ENCODE results near the gene LDB2. TPM values are rescaled to one million over a fixed set of nuclear protein-coding genes. Genes with fewer than 3 reads are reported as not detected.

LDB2 gene
- total and polyA plus RNA-seq, 2 donors (not counting 3 experiments of a cell fraction or from before 2014, with no cell fraction given), result 127 to 223 TPM

DNA sequence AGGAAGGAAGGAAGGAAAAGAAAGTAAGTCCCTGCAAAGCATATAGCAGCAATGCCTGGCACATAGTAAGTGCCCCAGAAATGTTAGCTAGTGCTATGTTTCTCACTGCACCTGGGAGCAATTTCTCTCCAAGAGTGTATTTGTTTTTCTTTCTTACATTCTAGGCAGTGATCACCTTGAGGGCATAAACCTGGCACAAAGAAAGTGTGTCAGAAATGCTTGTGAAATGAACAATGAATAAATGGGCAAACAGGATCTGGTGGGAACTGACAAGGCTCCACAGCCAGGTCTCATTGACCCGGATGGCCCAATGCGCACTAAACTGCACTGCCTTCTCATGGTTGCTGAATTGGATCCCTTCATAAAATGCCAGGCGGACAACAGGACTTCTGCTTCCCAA is 316.4 kb downstream of the LDB2 start:
- Histone ChIP-seq H3K79me2 (ENCODE audit: control insufficient read depth, insufficient read depth, low read length) (no peaks in the 10 kb centered on the region), H3K4me3 (replicated peaks in 1 of 3; ENCODE audit: insufficient read depth in 1 of 3, low read depth in 1 of 3, low read length in 3 of 3) (no peak overlapping the region), H3K4me1 (ENCODE audit: control insufficient read depth, extremely low read depth, insufficient read depth, low read length) (peaks cover 5% of the 10 kb centered on the region), H3K9me3 (replicated peaks; ENCODE audit: control insufficient read depth, insufficient read depth, low read length) (no peaks in the 10 kb centered on the region), H3K9me1 (replicated peaks; ENCODE audit: control insufficient read depth, extremely low read depth, insufficient read depth, low read length) (no peaks in the 10 kb centered on the region), H3K36me3 (ENCODE audit: control insufficient read depth in 2 of 2, extremely low read depth in 1 of 2, insufficient read depth in 2 of 2, low read length in 2 of 2) (peaks cover 0 to 20% of the 10 kb centered on the region in 2 experiments), H3K27me3 (ENCODE audit: control insufficient read depth in 2 of 2, insufficient read depth in 2 of 2, low read length in 2 of 2) (no peaks in the 10 kb centered on the region), H3K9ac (replicated peaks; ENCODE audit: extremely low read depth, insufficient read depth, low read length) (no peak overlapping the region), H4K20me1 (replicated peaks; ENCODE audit: control insufficient read depth, extremely low read depth, insufficient read depth, low read length) (no peaks in the 10 kb centered on the region), H3K27ac (ENCODE audit: insufficient read depth, low read depth, low read length) (no peak overlapping the region), H2AFZ (ENCODE audit: low read depth, low read length) (no peak overlapping the region), H3K4me2 (ENCODE audit: insufficient read depth, low read length) (no peak overlapping the region)
- no peak for TF ChIP-seq POLR2AphosphoS5 (IDR thresholded peaks at IDR 0.05; ENCODE audit: insufficient read depth, low read depth, low read length)
- no peak for TF ChIP-seq GATA2 (IDR thresholded peaks at IDR 0.05; ENCODE audit: insufficient read depth, insufficient read length, low read depth, low read length)
- no peak for TF ChIP-seq EZH2 (IDR thresholded peaks at IDR 0.05; ENCODE audit: borderline replicate concordance, low read depth, low read length, severe bottlenecking)
- TF ChIP-seq MYC (IDR thresholded peaks at IDR 0.05; ENCODE audit: low read depth, low read length), result no peak
- no peak for TF ChIP-seq FOS (IDR thresholded peaks at IDR 0.05; ENCODE audit: borderline replicate concordance, insufficient read depth, low read length)
- TF ChIP-seq, protein P1, sequence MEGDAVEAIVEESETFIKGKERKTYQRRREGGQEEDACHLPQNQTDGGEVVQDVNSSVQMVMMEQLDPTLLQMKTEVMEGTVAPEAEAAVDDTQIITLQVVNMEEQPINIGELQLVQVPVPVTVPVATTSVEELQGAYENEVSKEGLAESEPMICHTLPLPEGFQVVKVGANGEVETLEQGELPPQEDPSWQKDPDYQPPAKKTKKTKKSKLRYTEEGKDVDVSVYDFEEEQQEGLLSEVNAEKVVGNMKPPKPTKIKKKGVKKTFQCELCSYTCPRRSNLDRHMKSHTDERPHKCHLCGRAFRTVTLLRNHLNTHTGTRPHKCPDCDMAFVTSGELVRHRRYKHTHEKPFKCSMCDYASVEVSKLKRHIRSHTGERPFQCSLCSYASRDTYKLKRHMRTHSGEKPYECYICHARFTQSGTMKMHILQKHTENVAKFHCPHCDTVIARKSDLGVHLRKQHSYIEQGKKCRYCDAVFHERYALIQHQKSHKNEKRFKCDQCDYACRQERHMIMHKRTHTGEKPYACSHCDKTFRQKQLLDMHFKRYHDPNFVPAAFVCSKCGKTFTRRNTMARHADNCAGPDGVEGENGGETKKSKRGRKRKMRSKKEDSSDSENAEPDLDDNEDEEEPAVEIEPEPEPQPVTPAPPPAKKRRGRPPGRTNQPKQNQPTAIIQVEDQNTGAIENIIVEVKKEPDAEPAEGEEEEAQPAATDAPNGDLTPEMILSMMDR (IDR thresholded peaks at IDR 0.05; ENCODE audit: extremely low read depth in 1 of 2, insufficient read depth in 1 of 2, low read depth in 1 of 2, low read length in 2 of 2), result no peak
- TF ChIP-seq POLR2A (IDR thresholded peaks at IDR 0.05; ENCODE audit: low read depth, low read length), result no peak
- TF ChIP-seq, protein P2, sequence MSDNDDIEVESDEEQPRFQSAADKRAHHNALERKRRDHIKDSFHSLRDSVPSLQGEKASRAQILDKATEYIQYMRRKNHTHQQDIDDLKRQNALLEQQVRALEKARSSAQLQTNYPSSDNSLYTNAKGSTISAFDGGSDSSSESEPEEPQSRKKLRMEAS (IDR thresholded peaks at IDR 0.05; ENCODE audit: insufficient read depth, insufficient read length), result no peak
- TF ChIP-seq JUN (IDR thresholded peaks at IDR 0.05; ENCODE audit: borderline replicate concordance, insufficient read depth, insufficient read length, low read depth), result no peak
- intact Hi-C loops (cut with micrococcal nuclease) (no loop called here), dilution Hi-C loops (cut with MboI; ENCODE audit: extremely low pct_ligation_motif_present, low sequenced_read_pairs) (no loop called here)
- POLR2A ChIA-PET, result no interaction called here
- CTCF ChIA-PET, result no interaction called here
- FAIRE-seq (no peak), DNase-seq (ENCODE audit: low read depth, low spot score) (no peak)
- no TSS peak for BruUV-seq (replicated peaks)
